Left forelimb (tissue), 1 donor: ENCODE measurements around the gene SHISA3.

Experiments
- DNase-seq: peaks from one replicate; pipeline ENCODE4 v3.0.0-alpha.2; 2018; ENCODE audit warnings: low spot score

SHISA3 gene

GRCh38 chr4:42391981-42392380, 5.3 kb upstream of the SHISA3 start:
- no peak for DNase-seq

GRCh38 chr4:42392436-42392835, 4.9 kb upstream of the SHISA3 start:
- no peak for DNase-seq

- DNase-seq, result no peak
Observed at GRCh38 chr4:42395595-42395994, 1.7 kb upstream of the SHISA3 start.

GRCh38 chr4:42396361-42396751, 932 bp upstream of the SHISA3 start:
- DNase-seq, result no peak

GRCh38 chr4:42397635-42398170, 415 bp downstream of the SHISA3 start:
- DNase-seq, result no peak

GRCh38 chr4:42398171-42398870, 1.0 kb downstream of the SHISA3 start:
- no peak for DNase-seq

GRCh38 chr4:42398871-42399331, 1.6 kb downstream of the SHISA3 start:
- DNase-seq, result no peak

GRCh38 chr4:42399393-42399792, 2.1 kb downstream of the SHISA3 start:
- no peak for DNase-seq

- no peak for DNase-seq
Observed at GRCh38 chr4:42401171-42401570, 3.9 kb downstream of the SHISA3 start.

GRCh38 chr4:42404001-42404400, 6.7 kb downstream of the SHISA3 start:
- no peak for DNase-seq

GRCh38 chr4:42410446-42410845, 13.2 kb downstream of the SHISA3 start:
- DNase-seq, result no peak

- no peak for DNase-seq
Observed at GRCh38 chr4:42411803-42412202, 14.5 kb downstream of the SHISA3 start.

- DNase-seq, result no peak
Observed at GRCh38 chr4:42412251-42412650, 15.0 kb downstream of the SHISA3 start.

- DNase-seq, result no peak
Observed at GRCh38 chr4:42415281-42415680, 18.0 kb downstream of the SHISA3 start.

- DNase-seq, result no peak
Observed at GRCh38 chr4:42416017-42416416, 18.7 kb downstream of the SHISA3 start.

GRCh38 chr4:42417550-42417949, 20.3 kb downstream of the SHISA3 start:
- DNase-seq, result no peak

GRCh38 chr4:42420140-42420539, 22.9 kb downstream of the SHISA3 start:
- no peak for DNase-seq

GRCh38 chr4:42425146-42426065, 28.1 kb downstream of the SHISA3 start:
- no peak for DNase-seq

GRCh38 chr4:42428036-42428435, 30.7 kb downstream of the SHISA3 start:
- no peak for DNase-seq

- no peak for DNase-seq
Observed at GRCh38 chr4:42436928-42437565, 39.8 kb downstream of the SHISA3 start.

GRCh38 chr4:42440083-42440482, 42.8 kb downstream of the SHISA3 start:
- DNase-seq, result no peak

GRCh38 chr4:42442601-42443000, 45.3 kb downstream of the SHISA3 start:
- DNase-seq, result no peak
